Lung (tissue), 12 donors: ENCODE measurements around the gene ATP11A. TPM values are rescaled to one million over a fixed set of nuclear protein-coding genes. Genes with fewer than 3 reads are reported as not detected.
"Not testable (repeated sequence)": the region's sequence is repeated elsewhere in the genome, so short reads cannot be mapped to it uniquely, and the experiment has no call there.

Experiments used
- ATAC-seq: fragments of 200-7000 bp; cut with Tn5 transposase; one replicate; pipeline ENCODE4 v1.9.1; 2020; ENCODE audit warnings: moderate number of reproducible peaks; ENCODE audit not compliant: insufficient read depth, low FRiP score
- DNase-seq, 3 donors: peaks; one replicate each; pipeline ENCODE4 v3.0.0-alpha.2; 2013 to 2017
- H3K27ac ChIP-seq, 2 donors: one replicate each; pipeline ENCODE4 v1.5.1; 2013; ENCODE audit warnings: mild to moderate bottlenecking in 2 of 2, moderate library complexity in 2 of 2, control low read depth in 1 of 2, inconsistent platforms in 1 of 2, low read depth in 1 of 2, low read length in 1 of 2
- H3K27me3 ChIP-seq, 3 donors: one replicate each; pipeline ENCODE4 v1.5.1; 2013; ENCODE audit warnings: low read length in 2 of 3; ENCODE audit not compliant: control insufficient read depth in 3 of 3, insufficient read depth in 3 of 3
- H3K36me3 ChIP-seq, 4 donors: one replicate each; pipeline ENCODE4 v1.5.1; 2013; ENCODE audit warnings: low read length in 4 of 4, mild to moderate bottlenecking in 1 of 4, moderate library complexity in 1 of 4; ENCODE audit not compliant: control insufficient read depth in 4 of 4, insufficient read depth in 4 of 4
- H3K4me1 ChIP-seq, 5 donors: one replicate each; pipeline ENCODE4 v1.5.1; 2013; ENCODE audit warnings: low read length in 5 of 5, mild to moderate bottlenecking in 2 of 5, moderate library complexity in 1 of 5; ENCODE audit not compliant: control insufficient read depth in 5 of 5, insufficient read depth in 5 of 5
- H3K4me3 ChIP-seq: one replicate; pipeline ENCODE4 v1.5.1; 2013; ENCODE audit warnings: mild to moderate bottlenecking, control low read depth, moderate library complexity
- H3K9ac ChIP-seq, 2 donors: one replicate each; pipeline ENCODE4 v1.5.1; 2013; ENCODE audit warnings: low read length in 2 of 2, control low read depth in 1 of 2; ENCODE audit not compliant: insufficient read depth in 1 of 2
- H3K9me3 ChIP-seq, 4 donors: one replicate each; pipeline ENCODE4 v1.5.1; 2013; ENCODE audit warnings: low read length in 3 of 4, mild to moderate bottlenecking in 1 of 4, moderate library complexity in 1 of 4; ENCODE audit not compliant: control insufficient read depth in 4 of 4, insufficient read depth in 3 of 4
- CTCF ChIP-seq: IDR thresholded peaks from 2 replicates; pipeline ENCODE4 v1.5.1; 2012; ENCODE audit warnings: mild to moderate bottlenecking; ENCODE audit errors: control extremely low read depth, extremely low read depth
- WGBS, 2 donors: extraction: QIAGEN DNeasy Blood & Tissue Kit; methylation state at CpG; one replicate each; pipeline ENCODE4 v1.1.7; 2013; 5-methylcytosine and 5-hydroxymethylcytosine counted together
- polyA plus RNA-seq, 2 donors: library from polyadenylated mRNA; stranded (reverse); fragments of 200-250 nt; gene quantifications; one replicate each; pipeline ENCODE4 v1.2.1, GENCODE V29; 2013
- total RNA-seq, 2 donors: library from RNA; depleted of rRNA in 1 of 2; stranded (reverse); fragments of >200 nt in 1 of 2; gene quantifications; one replicate each; pipeline ENCODE4 v1.2.1, GENCODE V29; 2014 to 2021
- donor health status: control.
- donor health status: control.
- donor health status: Bipolar disorder and iron deficiency.
- donor health status: healthy.
- donor health status: DM: yes; HTN: yes; CAD: no.

Gene ATP11A
- total and polyA plus RNA-seq, 4 donors, result 46.3 to 317 (median 162) TPM

- WGBS, 2 donors, result 90 to 98% methylated on average over 12 of the region's 12 CpGs
- Histone ChIP-seq H3K36me3 (peaks cover 8 to 66% (median 14%) of the 10 kb centered on the region in 4 donors), H3K27me3 (no peaks in the 10 kb centered on the region), H3K4me1 (peaks cover 0 to 5% (median 0%) of the 10 kb centered on the region in 5 donors), H3K27ac (no peak overlapping the region), H3K4me3 (no peak overlapping the region), H3K9ac (no peak overlapping the region), H3K9me3 (no peaks in the 10 kb centered on the region)
- TF ChIP-seq CTCF, result no peak
- ATAC-seq (no peak), DNase-seq (no peak)
Measured at GRCh38 chr13:112839356-112840105, 149.7 kb downstream of the ATP11A start.

GRCh38 chr13:112840472-112841302, 150.8 kb downstream of the ATP11A start:
- WGBS, 2 donors, result 93 to 97% methylated on average over 34 of the region's 34 CpGs
- peaks cover 6 to 62% (median 12%) of the 10 kb centered on the region in 4 donors for H3K36me3 ChIP-seq
- H3K4me3 ChIP-seq, result no peak overlapping the region
- TF ChIP-seq CTCF, result no peak
- H3K9ac ChIP-seq, result no peak overlapping the region
- H3K27ac ChIP-seq, result no peak overlapping the region
- peaks cover 0 to 5% (median 0%) of the 10 kb centered on the region in 5 donors for H3K4me1 ChIP-seq
- no peaks in the 10 kb centered on the region for H3K9me3 ChIP-seq
- DNase-seq (no peak), ATAC-seq (no peak)
- no peaks in the 10 kb centered on the region for H3K27me3 ChIP-seq

GRCh38 chr13:112841303-112842015, 151.6 kb downstream of the ATP11A start:
- H3K9ac ChIP-seq, H3K4me3 ChIP-seq, H3K4me1 ChIP-seq, H3K27ac ChIP-seq, DNase-seq, H3K27me3 ChIP-seq, ATAC-seq, H3K9me3 ChIP-seq: not testable (repeated sequence)
- H3K36me3 ChIP-seq, result peaks cover 6 to 64% (median 15%) of the 10 kb centered on the region in 4 donors
- WGBS, 2 donors, result 91 to 93% methylated on average over 31 of the region's 31 CpGs
